HG02588 (cell line): ENCODE measurements around the gene KAT5.
"Not testable (repeated sequence)": the region's sequence is repeated elsewhere in the genome, so short reads cannot be mapped to it uniquely, and the experiment has no call there.

Experiments
- ATAC-seq: cut with Tn5 transposase; IDR thresholded peaks from one replicate; pipeline ENCODE4 v1.9.1; 2021; ENCODE audit warnings: mild to moderate bottlenecking, moderate library complexity; ENCODE audit not compliant: unreplicated experiment

Gene KAT5

GRCh38 chr11:65711785-65712632, at the start of gene KAT5:
Gene KAT5 (plus strand): TSS chr11:65712252. CDS start chr11:65712268, 16 bp downstream.
- ATAC-seq, result peak; percentile 78

GRCh38 chr11:65662799-65663638, 49.0 kb upstream of the KAT5 start, which contains the start of gene RELA:
Gene RELA (minus strand): TSS chr11:65662916. CDS start chr11:65662832, 84 bp downstream.
- ATAC-seq, result peak; percentile 75

GRCh38 chr11:65663639-65664200, 48.3 kb upstream of the KAT5 start:
- peak; percentile 17 for ATAC-seq

GRCh38 chr11:65672180-65672860, 39.7 kb upstream of the KAT5 start:
- ATAC-seq, result no peak

- no peak for ATAC-seq
Measured at GRCh38 chr11:65672982-65673381, 39.1 kb upstream of the KAT5 start.

- no peak for ATAC-seq
Measured at GRCh38 chr11:65680192-65680743, 31.8 kb upstream of the KAT5 start.

GRCh38 chr11:65683480-65683879, 28.6 kb upstream of the KAT5 start:
- not testable (repeated sequence) for ATAC-seq

- ATAC-seq, result no peak
Measured at GRCh38 chr11:65685981-65686380, 26.1 kb upstream of the KAT5 start.

GRCh38 chr11:65691847-65692246, 20.2 kb upstream of the KAT5 start:
- ATAC-seq, result not testable (repeated sequence)

GRCh38 chr11:65692367-65692766, 19.7 kb upstream of the KAT5 start:
- ATAC-seq, result no peak

- no peak for ATAC-seq
Measured at GRCh38 chr11:65695459-65696241, 16.4 kb upstream of the KAT5 start.

- ATAC-seq, result no peak
Measured at GRCh38 chr11:65696802-65697552, 15.1 kb upstream of the KAT5 start.

GRCh38 chr11:65698205-65698604, 13.8 kb upstream of the KAT5 start:
- no peak for ATAC-seq

- no peak for ATAC-seq
Measured at GRCh38 chr11:65699306-65699705, 12.7 kb upstream of the KAT5 start.

- ATAC-seq, result no peak
Measured at GRCh38 chr11:65700399-65700798, 11.7 kb upstream of the KAT5 start.

GRCh38 chr11:65701686-65702085, 10.4 kb upstream of the KAT5 start:
- no peak for ATAC-seq

- no peak for ATAC-seq
Measured at GRCh38 chr11:65703846-65704245, 8.2 kb upstream of the KAT5 start.

- ATAC-seq, result not testable (repeated sequence)
Measured at GRCh38 chr11:65706303-65706763, 5.7 kb upstream of the KAT5 start.

- not testable (repeated sequence) for ATAC-seq
Measured at GRCh38 chr11:65707002-65707401, 5.0 kb upstream of the KAT5 start.
